ENCODE measurements around the gene SHISA4. TPM values are rescaled to one million over a fixed set of nuclear protein-coding genes. Genes with fewer than 3 reads are reported as not detected.

The SHISA4 gene
- total and polyA plus RNA-seq, 12 donors = 32.9 to 221 (median 77.9) TPM

DNA sequence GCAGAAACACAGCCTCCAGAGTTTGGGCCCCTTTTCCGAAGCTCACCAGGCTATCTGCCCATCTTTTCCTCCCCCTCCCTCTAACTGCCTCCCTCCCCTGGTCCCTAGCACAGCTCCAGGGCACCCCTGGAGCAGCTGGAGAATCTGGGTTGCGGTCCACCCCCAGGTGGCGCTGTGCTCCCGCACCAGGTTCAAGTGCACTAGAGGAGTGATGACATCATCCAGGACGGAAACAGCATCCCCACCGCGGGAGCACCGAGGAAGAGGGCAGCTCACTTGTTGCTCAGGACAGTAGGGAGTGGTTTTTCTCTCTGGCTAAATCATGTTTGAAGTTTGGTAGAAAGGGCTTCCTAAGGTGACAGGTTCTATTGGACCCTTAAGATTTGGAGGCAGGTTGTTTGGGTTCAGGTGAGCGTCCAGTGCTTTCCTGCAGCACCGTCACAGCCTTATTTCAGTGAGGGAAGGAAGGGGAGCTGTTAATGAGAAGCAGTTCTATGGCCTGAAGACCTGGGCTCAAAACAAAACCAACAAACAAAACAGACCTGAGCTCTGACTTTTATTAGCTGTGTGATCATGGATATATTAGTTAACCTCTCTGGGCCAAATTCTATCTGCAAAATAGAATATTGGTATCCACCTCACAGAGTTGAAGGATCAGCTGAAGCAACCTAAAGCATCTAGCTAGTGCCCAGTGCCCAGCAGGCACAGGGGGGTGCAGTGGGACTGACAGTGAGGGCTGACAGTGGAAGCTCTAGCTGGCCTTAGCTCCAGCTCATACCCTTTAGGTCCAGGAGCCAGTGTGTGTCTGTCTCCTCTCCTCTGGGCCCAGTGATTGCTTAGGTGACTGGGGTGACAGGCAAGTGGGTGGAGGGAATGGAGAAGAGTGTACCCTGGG, 7.5 kb downstream of the SHISA4 start:
- peaks cover 0 to 9% of the 10 kb centered on the region in 2 donors for H3K4me1 ChIP-seq (replicated peaks in 1 of 2)
- intact Hi-C loops (cut with DNase I) = loop anchor here (2.0 to 10.0 kb wide), 3 partner anchors 73 to 229 kb away; partner anchors contain the start of gene GPR37L1 (in 2 of the 2)
- peaks cover 0 to 20% of the 10 kb centered on the region in 2 donors for H3K36me3 ChIP-seq (replicated peaks in 1 of 2)

GRCh38 chr1:201896951-201897391, 8.3 kb downstream of the SHISA4 start:
- Histone ChIP-seq H3K36me3 (replicated peaks in 1 of 2) (peaks cover 0 to 20% of the 10 kb centered on the region in 2 donors), H3K27me3 (no peaks in the 10 kb centered on the region), H3K4me1 (replicated peaks in 1 of 2) (peaks cover 0 to 11% of the 10 kb centered on the region in 2 donors), H3K27ac (peak overlapping the region in 3 of 5 donors; percentile 31 to 82 (median 46)), H3K4me3 (no peak overlapping the region), H3K9me3 (replicated peaks in 1 of 3) (no peaks in the 10 kb centered on the region)
- intact Hi-C loops (cut with DNase I) = loop anchor here (2.0 to 10.0 kb wide), 2 partner anchors 76 to 228 kb away; partner anchors contain the start of gene GPR37L1 (in 2 of the 2)
- no peak for DNase-seq
- 58 to 100% (median 72%) methylated on average over 1 to 2 of the region's 2 CpGs for WGBS, 4 donors
- TF ChIP-seq CTCF (IDR thresholded peaks at IDR 0.05) (peak in 1 of 6 experiments; percentile 8), POLR2A (IDR thresholded peaks at IDR 0.05) (no peak)

More for the DNA sequence above, 7.5 kb downstream of the SHISA4 start:
- H3K27me3 ChIP-seq = no peaks in the 10 kb centered on the region
- peak overlapping the region in 3 of 5 donors; percentile 31 to 82 (median 46) for H3K27ac ChIP-seq
- 11 to 29% (median 15%) methylated on average over 4 to 10 of the region's 10 CpGs for WGBS, 4 donors
- no peak overlapping the region for H3K4me3 ChIP-seq
- no peak for TF ChIP-seq POLR2A (IDR thresholded peaks at IDR 0.05)
- peak; percentile 92 to 98 (median 97) for TF ChIP-seq CTCF (IDR thresholded peaks at IDR 0.05)
- DNase-seq = peak; percentile 91 to 97 (median 93)
- no peaks in the 10 kb centered on the region for H3K9me3 ChIP-seq (replicated peaks in 1 of 3)

GRCh38 chr1:201898240-201898894, 9.7 kb downstream of the SHISA4 start:
- Histone ChIP-seq H3K4me3 (no peak overlapping the region), H3K4me1 (replicated peaks in 1 of 2) (peaks cover 0 to 22% of the 10 kb centered on the region in 2 donors), H3K36me3 (replicated peaks in 1 of 2) (peaks cover 0 to 20% of the 10 kb centered on the region in 2 donors), H3K27ac (peak overlapping the region in 1 of 5 donors; percentile 34), H3K9me3 (replicated peaks in 1 of 3) (no peaks in the 10 kb centered on the region), H3K27me3 (no peaks in the 10 kb centered on the region)
- intact Hi-C loops (cut with DNase I) = loop anchor here (10.0 kb wide), 1 partner anchor 226 kb away; the partner anchor contains the start of gene GPR37L1 (in 2 of the 2)
- WGBS, 4 donors = 64 to 88% (median 81%) methylated on average over 4 of the region's 4 CpGs
- TF ChIP-seq POLR2A (IDR thresholded peaks at IDR 0.05) = no peak
- TF ChIP-seq CTCF (IDR thresholded peaks at IDR 0.05) = no peak
- DNase-seq = no peak

GRCh38 chr1:201898992-201899391, 10.3 kb downstream of the SHISA4 start:
- 70 to 93% (median 91%) methylated on average over 2 to 4 of the region's 4 CpGs for WGBS, 4 donors
- H3K4me1 ChIP-seq (replicated peaks in 1 of 2) = peaks cover 0 to 28% of the 10 kb centered on the region in 2 donors
- H3K9me3 ChIP-seq (replicated peaks in 1 of 3) = no peaks in the 10 kb centered on the region
- TF ChIP-seq POLR2A (IDR thresholded peaks at IDR 0.05) = no peak
- no peak for TF ChIP-seq CTCF (IDR thresholded peaks at IDR 0.05)
- H3K27me3 ChIP-seq = no peaks in the 10 kb centered on the region
- intact Hi-C loops (cut with DNase I) = loop anchor here (10.0 kb wide), 1 partner anchor 226 kb away; the partner anchor contains the start of gene GPR37L1 (in 2 of the 2)
- DNase-seq = no peak
- peaks cover 0 to 20% of the 10 kb centered on the region in 2 donors for H3K36me3 ChIP-seq (replicated peaks in 1 of 2)
- peak overlapping the region in 1 of 5 donors; percentile 27 for H3K27ac ChIP-seq
- no peak overlapping the region for H3K4me3 ChIP-seq
